ENCODE measurements around the gene ASIC2.

The ASIC2 gene

GRCh38 chr17:33292981-33293867 lies at the start of gene ASIC2:
Gene ASIC2 (minus strand): TSS chr17:33293295.
- no peak for DNase-seq (ENCODE audit: low read depth)

- DNase-seq (ENCODE audit: low read depth): no peak
These were observed 48.9 kb upstream of the ASIC2 start for GRCh38 chr17:33342025-33342424.

- no peak for DNase-seq (ENCODE audit: low read depth)
These were observed 45.1 kb upstream of the ASIC2 start for GRCh38 chr17:33338242-33338641.

- no peak for DNase-seq (ENCODE audit: low read depth)
These were observed 42.5 kb upstream of the ASIC2 start for GRCh38 chr17:33335491-33336173.

- no peak for DNase-seq (ENCODE audit: low read depth)
These were observed 41.6 kb upstream of the ASIC2 start for GRCh38 chr17:33334703-33335102.

- DNase-seq (ENCODE audit: low read depth): no peak
These were observed 37.8 kb upstream of the ASIC2 start for GRCh38 chr17:33330877-33331276.

GRCh38 chr17:33328129-33328528 lies 35.0 kb upstream of the ASIC2 start:
- DNase-seq (ENCODE audit: low read depth): no peak

- no peak for DNase-seq (ENCODE audit: low read depth)
These were observed 31.6 kb upstream of the ASIC2 start for GRCh38 chr17:33324736-33325135.

GRCh38 chr17:33322063-33322462 lies 29.0 kb upstream of the ASIC2 start:
- no peak for DNase-seq (ENCODE audit: low read depth)

- no peak for DNase-seq (ENCODE audit: low read depth)
These were observed 25.1 kb upstream of the ASIC2 start for GRCh38 chr17:33318241-33318640.

GRCh38 chr17:33316746-33317145 lies 23.7 kb upstream of the ASIC2 start:
- DNase-seq (ENCODE audit: low read depth): no peak

GRCh38 chr17:33310296-33310695 lies 17.2 kb upstream of the ASIC2 start:
- DNase-seq (ENCODE audit: low read depth): no peak

- no peak for DNase-seq (ENCODE audit: low read depth)
These were observed 10.2 kb upstream of the ASIC2 start for GRCh38 chr17:33303254-33303653.

GRCh38 chr17:33302394-33302793 lies 9.3 kb upstream of the ASIC2 start:
- DNase-seq (ENCODE audit: low read depth): no peak

GRCh38 chr17:33300241-33300640 lies 7.1 kb upstream of the ASIC2 start:
- no peak for DNase-seq (ENCODE audit: low read depth)

- DNase-seq (ENCODE audit: low read depth): no peak
These were observed 6.0 kb upstream of the ASIC2 start for GRCh38 chr17:33299115-33299514.

GRCh38 chr17:33297643-33298042 lies 4.5 kb upstream of the ASIC2 start:
- DNase-seq (ENCODE audit: low read depth): no peak

GRCh38 chr17:33294994-33295393 lies 1.9 kb upstream of the ASIC2 start:
- no peak for DNase-seq (ENCODE audit: low read depth)

GRCh38 chr17:33292201-33292980 lies 704 bp downstream of the ASIC2 start:
- no peak for DNase-seq (ENCODE audit: low read depth)

- peak; percentile 44 for DNase-seq (ENCODE audit: low read depth)
These were observed 1.6 kb downstream of the ASIC2 start for GRCh38 chr17:33291248-33292200.

- no peak for DNase-seq (ENCODE audit: low read depth)
These were observed 2.8 kb downstream of the ASIC2 start for GRCh38 chr17:33290253-33290652.
